C4-2B (cell line): ENCODE measurements around the gene DIS3L2.
"Not testable (repeated sequence)": the region's sequence is repeated elsewhere in the genome, so short reads cannot be mapped to it uniquely, and the experiment has no call there.

Source experiments
- H3K27ac ChIP-seq: fragments of 450-650 bp; 2 replicates; pipeline ENCODE4 v1.5.1; 2017
- CTCF ChIP-seq: fragments of 450-650 bp; conservative IDR thresholded peaks from 2 replicates; pipeline ENCODE4 v1.5.1; 2017; ENCODE audit warnings: mild to moderate bottlenecking
- ZFX ChIP-seq: fragments of 450-650 bp; IDR thresholded peaks from 2 replicates; pipeline ENCODE4 v1.6.1; 2017

DIS3L2 gene

GRCh38 chr2:232328516-232329460 lies 367.3 kb downstream of the DIS3L2 start:
- no peak overlapping the region for H3K27ac ChIP-seq
- TF ChIP-seq ZFX, result no peak
- TF ChIP-seq CTCF, result no peak

GRCh38 chr2:232329716-232330067 lies 368.2 kb downstream of the DIS3L2 start:
- H3K27ac ChIP-seq, result no peak overlapping the region
- TF ChIP-seq CTCF (no peak), ZFX (no peak)

- TF ChIP-seq CTCF (no peak), ZFX (no peak)
- no peak overlapping the region for H3K27ac ChIP-seq
Measured at GRCh38 chr2:232330068-232330999, 368.8 kb downstream of the DIS3L2 start.

GRCh38 chr2:232331061-232331460 lies 369.5 kb downstream of the DIS3L2 start:
- not testable (repeated sequence) for H3K27ac ChIP-seq

- H3K27ac ChIP-seq, result not testable (repeated sequence)
Measured at GRCh38 chr2:232331641-232332040, 370.1 kb downstream of the DIS3L2 start.

GRCh38 chr2:232332244-232332939 lies 370.9 kb downstream of the DIS3L2 start:
- H3K27ac ChIP-seq, result not testable (repeated sequence)

- H3K27ac ChIP-seq, result no peak overlapping the region
Measured at GRCh38 chr2:232332940-232333259, 371.4 kb downstream of the DIS3L2 start.

More at GRCh38 chr2:232332940-232333259, 371.4 kb downstream of the DIS3L2 start:
- no peak for TF ChIP-seq ZFX
- no peak for TF ChIP-seq CTCF
